Measurements from ENCODE around the gene PLCD1. TPM values are rescaled to one million over a fixed set of nuclear protein-coding genes. Genes with fewer than 3 reads are reported as not detected.

The PLCD1 gene
- total RNA-seq = 13.4 and 22.0 TPM in 2 replicates

GRCh38 chr3:38029400-38030125, at the start of gene PLCD1:
TSS of gene PLCD1 (minus strand) at chr3:38029642. CDS start at chr3:38029539, 103 bp downstream.

GRCh38 chr3:38039101-38039898, 9.9 kb upstream of the PLCD1 start, which contains the start of gene DLEC1:
TSS of gene DLEC1 (plus strand) at chr3:38039208. CDS start at chr3:38039226, 18 bp downstream.

GRCh38 chr3:37990527-37990926, 38.9 kb downstream of the PLCD1 start, which contains the start of gene VILL:
TSS of gene VILL (plus strand) at chr3:37990786. CDS start at chr3:37993673, 2,887 bp downstream.

Other genes starting within 250 kb of the PLCD1 start
- gene CTDSPL, start 167.8 kb downstream of the PLCD1 start, total RNA-seq = 16.3 and 22.7 TPM in 2 replicates
- gene VILL, start 38.9 kb downstream of the PLCD1 start, total RNA-seq = 3.6 and 8.9 TPM in 2 replicates
- under 0.01 and 0.09 TPM in 2 replicates for gene DLEC1, start 9.6 kb upstream of the PLCD1 start, total RNA-seq
- gene ACAA1, start 107.5 kb upstream of the PLCD1 start, total RNA-seq = 16.9 and 24.3 TPM in 2 replicates
- 10.1 and 16.5 TPM in 2 replicates for gene MYD88, start 109.0 kb upstream of the PLCD1 start, total RNA-seq
- gene OXSR1, start 135.9 kb upstream of the PLCD1 start, total RNA-seq = 31.2 and 58.2 TPM in 2 replicates
- gene SLC22A13, start 236.2 kb upstream of the PLCD1 start, total RNA-seq = 1.5 and 1.6 TPM in 2 replicates